HTR-8/SVneo (cell line): ENCODE results near the gene DOK7.
"Not testable (repeated sequence)": the region's sequence is repeated elsewhere in the genome, so short reads cannot be mapped to it uniquely, and the experiment has no call there.

Source experiments
- DNase-seq: peaks from one replicate; pipeline ENCODE4 v3.0.0; 2011; ENCODE audit warnings: low spot score, mixed read lengths; ENCODE audit not compliant: insufficient read length
- FAIRE-seq: peaks from 2 replicates; lab custom pipeline; 2011; peaks lifted over from hg19 to GRCh38; lab: Jason Lieb, UNC

Gene DOK7

GRCh38 chr4:3498407-3498806, 35.3 kb downstream of the DOK7 start:
- DNase-seq (no peak), FAIRE-seq (no peak)

GRCh38 chr4:3498901-3499510, 35.9 kb downstream of the DOK7 start:
- no peak for DNase-seq
- no peak for FAIRE-seq

GRCh38 chr4:3499710-3500109, 36.6 kb downstream of the DOK7 start:
- FAIRE-seq (no peak), DNase-seq (no peak)

GRCh38 chr4:3500111-3500510, 37.0 kb downstream of the DOK7 start:
- no peak for DNase-seq
- FAIRE-seq, result no peak

GRCh38 chr4:3500634-3501101, 37.6 kb downstream of the DOK7 start:
- FAIRE-seq, result no peak
- no peak for DNase-seq

GRCh38 chr4:3501126-3501824, 38.2 kb downstream of the DOK7 start:
- DNase-seq, result no peak
- FAIRE-seq, result no peak

GRCh38 chr4:3501825-3502425, 38.8 kb downstream of the DOK7 start:
- DNase-seq (no peak), FAIRE-seq (no peak)

- FAIRE-seq (no peak), DNase-seq (no peak)
Measured at GRCh38 chr4:3502941-3503936, 40.1 kb downstream of the DOK7 start.

- DNase-seq (no peak), FAIRE-seq (no peak)
Measured at GRCh38 chr4:3505231-3505630, 42.1 kb downstream of the DOK7 start.

GRCh38 chr4:3508542-3508941, 45.4 kb downstream of the DOK7 start:
- DNase-seq (no peak), FAIRE-seq (no peak)

GRCh38 chr4:3510481-3510880, 47.4 kb downstream of the DOK7 start:
- FAIRE-seq, result no peak
- no peak for DNase-seq

GRCh38 chr4:3511187-3511586, 48.1 kb downstream of the DOK7 start:
- no peak for FAIRE-seq
- no peak for DNase-seq

GRCh38 chr4:3511601-3512000, 48.5 kb downstream of the DOK7 start:
- not testable (repeated sequence) for FAIRE-seq, DNase-seq

GRCh38 chr4:3512279-3512678, 49.2 kb downstream of the DOK7 start:
- FAIRE-seq, result no peak
- DNase-seq, result no peak

GRCh38 chr4:3512719-3513118, 49.6 kb downstream of the DOK7 start:
- FAIRE-seq (no peak), DNase-seq (no peak)

- DNase-seq, result no peak
- no peak for FAIRE-seq
Measured at GRCh38 chr4:3513807-3514206, 50.7 kb downstream of the DOK7 start.

- FAIRE-seq, result no peak
- no peak for DNase-seq
Measured at GRCh38 chr4:3514221-3514780, 51.2 kb downstream of the DOK7 start.

GRCh38 chr4:3514806-3515501, 51.8 kb downstream of the DOK7 start:
- DNase-seq (no peak), FAIRE-seq (no peak)

GRCh38 chr4:3515646-3516045, 52.5 kb downstream of the DOK7 start:
- DNase-seq, result no peak
- FAIRE-seq, result no peak
